ENCODE data around the gene KLF4.
A peak's percentile ranks its signal among the peaks of the same experiment; 100 is the strongest.
"Not testable (repeated sequence)": the region's sequence is repeated elsewhere in the genome, so short reads cannot be mapped to it uniquely, and the experiment has no call there.

KLF4 gene

DNA sequence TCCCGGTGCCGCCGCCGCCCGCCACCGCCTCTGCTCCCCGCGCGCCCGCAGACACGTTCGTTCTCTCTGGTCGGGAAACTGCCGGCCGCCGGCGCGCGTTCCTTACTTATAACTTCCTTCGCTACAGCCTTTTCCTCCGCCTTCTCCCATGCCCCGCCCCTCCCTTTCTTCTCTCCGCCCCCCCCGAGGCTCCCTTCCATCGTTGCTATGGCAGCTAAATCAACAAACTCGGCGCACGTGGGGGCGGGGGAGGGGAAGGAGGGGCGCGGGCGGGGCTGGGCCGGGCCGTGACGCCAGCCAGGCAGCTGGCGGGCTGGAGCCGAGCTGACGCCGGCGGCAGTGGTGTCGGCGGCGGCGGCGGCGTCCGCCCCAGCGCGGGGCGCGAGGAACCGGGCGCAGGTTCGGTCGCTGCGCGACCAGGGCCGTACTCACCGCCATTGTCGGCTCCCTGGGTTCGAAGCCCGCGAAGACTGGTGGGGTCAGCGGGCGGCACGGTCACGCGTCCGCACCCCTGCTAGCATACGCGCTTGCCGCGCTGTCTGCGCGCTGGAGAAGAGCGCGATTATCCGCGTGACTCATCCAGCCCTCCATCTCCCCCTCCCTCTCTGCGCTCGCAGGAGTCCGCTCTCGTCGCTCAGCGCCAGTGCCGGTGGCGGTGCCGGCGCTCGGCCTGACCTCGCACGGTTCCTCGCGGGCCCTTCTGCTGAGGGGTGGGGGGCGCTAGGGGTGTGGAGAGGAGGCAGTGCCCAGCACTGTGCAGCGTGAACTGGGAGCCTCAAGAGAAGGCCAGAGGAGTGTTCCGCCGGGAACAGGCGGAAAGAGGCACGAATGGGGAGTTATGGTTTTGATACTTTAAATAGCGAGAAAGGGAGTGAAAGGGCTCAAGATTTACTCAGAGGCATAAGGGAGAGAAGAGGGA is at the start of gene KLF4:
KLF4 (minus strand) TSS at position 83 of the 919 bp plus-strand sequence. CDS start 597 bp downstream, outside the sequence.
- peak; percentile 58 for DNase-seq

DNA sequence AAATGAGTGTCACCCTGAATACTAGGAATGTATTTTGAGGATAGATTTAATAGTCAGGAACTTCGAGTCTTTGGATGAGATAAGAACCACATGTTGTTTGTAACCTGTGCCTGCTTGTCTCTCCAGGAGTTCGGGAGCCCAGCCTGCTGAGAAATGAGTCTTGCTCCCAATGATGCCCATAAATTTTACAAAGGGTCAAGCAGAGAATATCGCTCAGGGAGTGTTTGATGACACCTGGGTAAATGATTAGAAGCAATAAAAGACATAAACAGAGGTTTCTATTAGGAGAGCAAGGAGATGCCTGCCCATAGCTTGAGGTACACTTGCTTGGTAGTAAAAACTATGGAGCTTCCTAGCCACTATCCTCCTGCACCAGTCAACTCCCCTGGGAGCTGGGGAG is 46.9 kb upstream of the KLF4 start:
- no peak for DNase-seq

DNA sequence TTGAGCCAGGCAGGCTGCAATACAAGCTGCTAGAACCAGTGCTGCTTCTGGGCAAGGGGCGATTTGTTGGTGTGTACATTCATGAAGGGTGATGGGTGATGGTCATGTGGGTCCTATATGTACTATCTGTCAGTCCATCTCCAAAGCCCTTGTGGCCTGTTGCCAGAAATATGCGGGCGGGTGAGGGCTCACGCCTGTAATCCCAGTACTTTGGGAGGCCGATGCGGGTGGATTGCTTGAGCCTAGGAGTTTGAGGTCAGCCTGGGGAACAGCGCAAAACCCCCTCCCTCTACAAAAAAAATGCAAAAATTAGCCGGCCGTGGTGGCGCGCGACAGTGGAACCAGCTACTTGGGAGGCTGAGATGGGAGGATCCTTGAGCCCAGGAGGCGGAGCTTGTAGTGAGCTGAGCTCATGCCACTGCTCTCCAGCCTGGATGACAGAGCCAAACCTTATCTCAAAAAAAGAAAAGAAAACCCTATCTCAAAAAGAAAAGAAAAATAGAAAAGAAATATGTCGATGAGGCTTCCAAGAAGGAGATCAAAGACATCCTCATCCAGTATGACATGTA is 45.0 kb upstream of the KLF4 start:
- no peak for DNase-seq

DNA sequence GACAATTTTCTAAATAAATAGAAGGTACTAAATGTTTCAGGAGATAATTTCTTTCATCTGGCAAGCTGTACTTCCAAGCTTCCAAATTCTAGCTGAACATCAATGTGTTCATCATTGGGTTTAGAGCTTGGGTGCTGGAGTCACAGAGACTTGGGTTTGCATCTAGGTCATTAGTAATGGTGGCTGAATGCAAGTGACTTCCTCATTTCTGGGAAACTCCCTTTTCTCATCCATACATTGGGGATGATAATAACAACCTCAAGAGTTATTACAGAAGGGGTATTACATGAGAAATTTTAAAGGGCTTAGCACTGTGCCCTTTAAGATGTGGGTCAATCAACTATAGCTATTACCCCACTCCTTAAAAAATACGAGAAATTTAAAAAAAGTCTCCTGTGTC is 41.1 kb upstream of the KLF4 start:
- no peak for DNase-seq

DNA sequence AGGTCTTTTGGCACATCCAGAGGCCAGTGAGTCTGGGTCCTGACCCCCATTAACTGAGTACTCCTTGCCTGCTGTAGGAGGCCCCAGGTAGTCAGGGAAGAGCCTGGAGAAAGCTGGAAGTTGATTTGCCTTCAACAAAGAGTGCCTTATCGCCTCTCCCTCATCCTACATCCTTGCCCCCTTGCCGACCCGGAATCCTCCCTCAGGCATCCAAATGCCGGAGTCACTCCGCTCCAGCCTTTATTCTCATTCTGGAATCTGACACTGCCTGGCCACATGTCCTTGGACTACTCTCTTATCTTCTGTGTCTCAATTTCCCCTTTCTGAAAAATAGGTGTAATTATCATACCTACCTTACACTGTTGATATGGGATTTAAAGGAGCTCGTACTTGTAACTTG is 39.1 kb upstream of the KLF4 start:
- no peak for DNase-seq

DNA sequence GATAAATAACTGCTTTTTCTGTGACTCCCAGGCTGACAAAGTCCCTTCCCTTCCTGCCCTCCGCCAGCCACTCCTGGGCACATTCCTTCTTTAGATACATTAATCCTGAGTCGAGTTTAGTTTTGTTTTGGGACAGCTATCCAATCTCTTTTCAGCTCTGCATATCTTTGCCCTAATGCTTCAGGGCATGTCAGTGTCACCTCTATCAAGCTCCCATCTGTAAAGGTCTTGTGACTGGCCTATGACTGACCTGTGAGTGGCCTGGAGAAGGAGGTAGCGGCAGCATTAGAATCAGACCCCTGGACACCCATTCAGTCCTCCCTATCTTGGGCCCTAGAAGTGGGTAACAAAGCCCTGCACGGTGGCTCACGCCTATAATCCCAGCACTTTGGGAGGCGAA is 34.0 kb upstream of the KLF4 start:
- no peak for DNase-seq

DNA sequence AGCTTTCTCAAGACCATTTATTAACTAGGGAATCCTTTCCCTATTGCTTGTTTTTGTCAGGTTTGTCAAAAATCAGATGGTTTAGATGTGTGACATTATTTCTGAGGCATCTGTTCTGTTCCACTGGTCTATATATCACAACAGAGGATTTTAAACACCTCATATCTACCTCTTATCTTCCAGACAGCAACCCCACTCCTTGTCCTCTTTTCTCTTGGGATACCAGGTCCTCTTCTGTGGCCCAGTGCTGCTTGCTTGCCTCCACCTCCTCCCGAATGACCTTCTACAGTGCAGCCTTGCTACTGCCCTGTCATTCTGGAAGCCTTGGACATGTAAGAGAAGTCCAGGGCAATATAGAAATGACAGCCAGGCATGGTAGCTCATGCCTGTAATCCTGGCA is 30.6 kb upstream of the KLF4 start:
- no peak for DNase-seq

DNA sequence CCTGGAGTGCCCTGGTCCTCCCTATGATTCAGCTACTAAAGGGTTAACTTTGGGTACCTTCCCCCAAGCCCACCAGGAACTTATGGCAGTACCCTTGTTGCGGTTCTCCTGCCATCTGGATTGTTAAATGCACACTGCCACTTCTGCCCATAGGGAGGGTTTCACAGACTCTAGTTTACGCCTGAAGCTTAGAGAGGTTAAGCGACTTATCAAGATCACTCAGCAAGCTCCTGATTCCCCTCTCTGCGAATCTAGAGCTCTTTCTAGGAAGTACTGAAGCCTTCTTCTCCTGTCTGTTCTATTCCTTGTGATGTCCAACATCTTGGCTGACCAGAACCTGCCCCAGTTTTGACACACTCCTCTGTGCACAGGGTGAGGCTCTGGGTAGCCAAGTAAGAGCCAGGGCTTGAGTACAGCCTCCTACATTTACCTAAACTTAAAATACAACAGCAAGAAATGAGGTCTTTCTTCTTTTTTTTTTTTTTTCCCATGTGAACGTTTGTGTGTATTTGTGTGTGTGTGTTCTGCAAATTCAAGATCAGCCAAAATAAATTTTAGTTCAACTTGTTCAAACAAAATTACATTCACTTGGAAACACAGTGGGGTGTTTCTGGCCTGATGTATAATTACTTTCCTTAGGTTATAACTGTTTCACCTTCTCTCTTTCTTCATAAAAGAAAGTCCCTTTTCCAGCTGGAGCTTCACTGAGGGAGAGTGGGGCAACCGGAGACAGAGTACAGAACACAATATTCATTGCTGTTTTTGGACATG is 28.7 kb upstream of the KLF4 start:
- DNase-seq: no peak

DNA sequence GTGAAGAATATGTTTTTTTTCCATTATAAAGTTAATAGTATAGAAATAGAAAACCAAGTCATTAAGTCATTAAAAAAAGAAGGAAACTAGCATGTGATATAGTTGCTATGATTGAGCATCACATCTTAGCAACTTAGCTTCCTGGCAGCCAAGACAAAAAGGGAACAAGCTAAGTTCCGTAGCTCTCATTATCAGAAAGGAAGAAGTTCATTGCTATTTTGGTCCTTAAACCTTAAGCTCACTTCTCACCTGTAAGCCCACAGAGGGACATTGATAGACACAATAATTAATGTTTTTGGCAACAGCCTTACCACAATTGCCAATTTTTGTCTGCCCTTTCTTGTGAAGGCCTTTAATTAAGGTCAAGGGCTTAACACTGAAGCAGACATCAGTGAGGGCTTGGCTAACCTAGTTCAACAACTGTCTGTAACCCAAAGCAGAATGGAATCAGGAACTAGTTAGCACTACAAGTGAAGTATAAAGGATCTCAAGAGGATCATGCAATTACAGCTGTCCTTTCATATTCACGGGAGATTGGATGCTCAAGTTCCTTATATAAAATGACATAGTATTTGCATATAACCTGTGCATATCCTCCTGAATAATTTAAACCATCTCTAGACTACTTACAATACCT is 24.0 kb upstream of the KLF4 start:
- DNase-seq: no peak

DNA sequence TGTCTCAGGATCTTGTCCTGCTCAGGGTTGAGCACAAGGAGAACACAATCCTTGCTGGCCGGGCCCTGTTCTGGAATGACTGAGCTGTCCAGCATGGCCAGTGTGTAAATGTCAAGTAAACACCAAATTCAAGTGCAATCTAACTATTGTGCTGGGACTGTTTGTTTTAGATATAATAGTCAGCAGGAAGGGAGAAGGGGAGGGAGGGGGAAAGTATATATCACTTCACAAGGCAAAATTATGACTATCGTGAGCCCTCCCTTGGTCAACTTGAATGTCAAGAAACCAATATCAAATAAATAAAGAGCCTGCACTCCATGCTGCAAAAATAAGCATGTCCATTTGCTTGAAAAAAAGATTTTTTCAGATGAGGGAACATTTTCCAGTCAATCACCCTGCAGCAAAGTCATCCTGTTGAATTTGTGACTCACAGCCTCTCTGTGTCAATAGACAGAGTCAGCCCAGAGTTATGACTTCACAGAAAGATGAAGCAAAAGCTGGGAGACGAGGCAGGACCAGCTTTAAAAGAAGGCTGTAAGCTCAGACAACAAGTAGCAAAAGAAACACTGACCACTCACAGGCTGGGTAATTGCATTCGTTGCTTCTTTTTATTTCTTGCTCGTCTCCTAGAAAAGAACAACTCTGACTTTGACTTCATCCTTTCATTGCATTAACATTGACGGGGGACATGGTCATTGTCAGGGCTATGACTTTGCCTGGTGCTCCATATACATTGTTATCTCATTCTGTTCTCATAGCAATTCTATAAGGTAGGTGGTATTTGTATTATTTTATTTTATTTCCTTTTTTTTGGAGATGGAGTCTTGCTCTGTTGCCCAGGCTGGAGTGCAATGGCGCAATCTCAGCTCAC is 15.3 kb upstream of the KLF4 start:
- DNase-seq: no peak

DNA sequence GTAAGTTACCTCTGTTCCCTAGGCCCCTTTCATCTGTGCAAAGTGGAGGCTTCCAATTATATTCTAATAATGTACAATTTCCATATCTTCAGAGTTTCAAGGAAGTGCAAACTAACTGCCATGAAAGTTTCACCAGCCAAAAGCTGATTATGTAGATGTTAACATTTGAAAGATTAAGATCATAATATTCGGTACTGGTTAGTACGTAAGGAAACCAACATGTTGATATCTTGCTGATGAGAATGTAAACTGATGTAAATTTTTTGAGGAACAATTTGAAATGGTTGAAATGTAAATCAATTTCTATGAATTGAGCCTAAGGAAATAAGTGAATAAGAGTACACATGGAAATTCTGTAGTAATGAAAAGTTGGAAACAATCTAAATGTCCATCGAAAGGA is 12.9 kb upstream of the KLF4 start:
- no peak for DNase-seq

DNA sequence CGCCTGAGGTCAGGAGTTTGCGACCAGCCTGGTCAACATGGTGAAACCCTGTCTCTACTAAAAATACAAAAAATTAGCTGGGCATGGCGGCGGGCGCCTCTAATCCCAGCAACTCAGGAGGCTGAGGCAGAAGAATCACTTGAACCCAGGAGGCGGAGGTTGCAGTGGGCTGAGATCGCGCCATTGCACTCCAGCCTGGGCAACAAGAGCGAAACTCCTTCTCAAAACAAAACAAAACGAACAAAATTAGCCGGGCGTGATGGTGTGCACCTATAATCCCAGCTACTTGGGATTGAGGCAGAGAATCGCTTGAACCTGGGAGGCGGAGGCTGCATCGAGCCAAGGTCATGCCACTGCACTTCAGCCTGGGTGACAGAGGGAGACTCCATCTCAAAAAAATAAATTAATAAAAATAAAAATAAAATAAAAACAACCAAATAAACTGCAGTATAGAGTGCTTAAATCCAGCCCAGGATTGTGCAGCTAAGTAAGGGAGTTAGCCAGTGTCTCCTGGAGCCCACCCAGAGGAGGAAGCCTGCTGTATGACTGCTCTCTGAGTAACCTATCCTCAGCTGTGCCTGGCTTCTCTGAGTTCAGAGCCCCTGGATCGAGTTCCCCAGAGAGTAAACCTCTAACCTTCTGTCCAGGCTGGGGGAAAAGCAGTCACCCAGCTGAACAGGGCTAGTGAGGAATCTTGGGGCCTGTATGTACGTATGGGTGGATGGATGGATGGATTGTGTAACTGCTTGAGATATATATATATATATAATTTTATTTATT is 11.0 kb upstream of the KLF4 start:
- not testable (repeated sequence) for DNase-seq

DNA sequence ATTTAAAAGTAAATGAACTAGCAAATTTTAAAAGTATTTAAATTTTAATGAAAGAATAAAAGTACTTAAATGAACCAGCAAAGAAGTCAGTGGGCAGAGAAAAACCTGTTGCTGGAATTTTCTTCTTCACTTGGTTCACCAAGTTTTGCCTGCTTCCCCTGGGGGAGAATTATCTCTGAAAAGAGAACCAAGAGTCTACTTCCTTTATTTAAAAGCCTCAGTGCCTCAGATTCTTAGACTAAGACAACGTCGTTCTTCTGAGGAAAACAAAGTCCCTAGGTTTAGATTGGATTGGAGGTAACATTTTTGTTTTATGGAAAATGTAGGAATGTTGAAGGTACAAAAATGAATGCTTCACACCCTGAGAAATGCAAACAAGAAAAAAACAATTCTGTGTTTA is 7.4 kb upstream of the KLF4 start:
- no peak for DNase-seq

DNA sequence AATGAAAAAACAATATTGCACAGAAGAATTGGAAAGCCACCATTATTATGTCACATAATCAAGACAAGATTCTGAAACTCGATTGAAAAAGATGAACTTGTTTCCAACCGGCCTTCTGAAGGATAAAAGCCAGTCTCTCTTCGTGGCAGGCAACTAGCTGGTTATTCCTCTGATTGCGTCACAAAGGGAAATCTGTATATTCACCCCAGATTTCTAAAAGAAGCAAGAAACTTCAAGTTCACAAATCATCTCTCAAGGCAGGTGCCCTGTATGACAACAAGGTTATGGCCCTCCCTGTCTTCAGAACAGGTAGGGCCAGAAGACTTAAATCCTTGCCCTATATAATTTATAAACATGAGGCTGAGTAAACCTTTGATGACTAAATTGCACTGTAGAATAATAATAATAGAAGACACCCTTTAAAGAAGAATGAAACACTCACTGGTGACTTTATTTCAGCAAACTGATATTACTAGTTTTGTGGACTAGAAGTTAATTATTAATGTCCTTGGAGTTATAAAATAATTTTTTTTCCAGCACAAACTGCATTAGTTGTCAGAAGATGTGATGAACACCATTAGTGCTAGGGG is 2.9 kb upstream of the KLF4 start:
- DNase-seq: no peak

DNA sequence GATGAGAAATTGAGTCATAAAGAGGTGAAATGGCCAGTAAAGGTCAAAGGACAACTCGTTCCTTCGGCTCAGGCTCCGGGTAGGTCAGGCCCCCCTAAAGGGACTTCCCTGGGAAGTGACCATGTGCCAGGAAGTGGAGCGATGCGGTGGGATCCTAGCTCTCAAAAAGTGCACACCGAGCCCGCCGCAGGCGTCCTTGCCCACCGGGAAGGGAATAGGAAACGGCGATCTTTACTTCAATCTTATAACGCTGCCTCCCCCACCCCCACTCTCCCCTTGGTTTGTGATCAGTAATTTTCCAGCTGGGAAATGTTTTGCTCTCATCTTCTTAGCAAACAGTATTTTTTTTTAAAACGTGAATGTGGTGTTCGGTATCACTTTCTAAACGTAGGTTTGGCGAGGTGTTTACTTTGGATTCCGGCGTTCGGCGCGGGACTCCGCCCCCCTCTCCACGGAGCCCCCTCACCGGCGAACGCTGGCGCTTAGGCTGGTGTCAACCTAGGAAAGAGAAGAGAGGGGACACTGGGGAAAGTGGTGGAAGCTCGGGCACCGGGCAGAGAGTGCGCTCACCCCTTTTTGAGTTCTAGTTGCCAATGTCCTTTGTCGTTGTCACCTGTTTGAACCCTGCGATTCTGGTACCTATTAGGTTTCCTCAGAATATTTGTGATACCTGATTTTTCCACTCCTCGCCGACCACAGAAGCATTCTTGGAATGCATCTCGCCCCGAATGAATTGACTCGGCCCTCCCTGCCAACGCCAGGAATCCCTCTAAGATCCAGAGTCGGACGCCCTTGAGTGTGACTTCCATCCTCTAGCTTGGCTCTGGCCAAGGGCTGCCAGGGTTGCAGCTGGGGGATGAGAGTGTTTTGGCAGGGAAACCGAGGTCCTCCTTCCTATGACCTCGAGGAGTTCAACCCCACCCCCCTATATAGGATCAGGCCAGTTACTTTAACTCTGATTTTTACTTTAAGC is 1.8 kb upstream of the KLF4 start:
- DNase-seq: no peak

DNA sequence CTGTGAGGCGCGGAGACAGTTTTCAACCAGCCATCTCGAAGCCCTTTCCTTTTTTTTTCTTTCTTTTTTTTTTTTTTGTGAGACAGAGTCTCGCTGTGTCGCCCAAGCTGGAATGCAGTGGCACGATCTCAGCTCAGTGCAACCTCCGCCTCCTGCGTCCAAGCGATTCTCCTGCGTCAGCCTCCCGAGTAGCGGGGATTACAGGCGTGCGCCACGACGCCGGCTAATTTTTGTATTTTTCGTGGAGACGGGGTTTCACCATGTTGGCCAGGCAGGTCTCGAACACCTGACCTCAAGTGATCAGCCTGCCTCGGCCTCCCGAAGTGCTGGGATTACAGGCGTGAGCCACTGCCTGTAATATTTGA is 1.0 kb upstream of the KLF4 start:
- not testable (repeated sequence) for DNase-seq

DNA sequence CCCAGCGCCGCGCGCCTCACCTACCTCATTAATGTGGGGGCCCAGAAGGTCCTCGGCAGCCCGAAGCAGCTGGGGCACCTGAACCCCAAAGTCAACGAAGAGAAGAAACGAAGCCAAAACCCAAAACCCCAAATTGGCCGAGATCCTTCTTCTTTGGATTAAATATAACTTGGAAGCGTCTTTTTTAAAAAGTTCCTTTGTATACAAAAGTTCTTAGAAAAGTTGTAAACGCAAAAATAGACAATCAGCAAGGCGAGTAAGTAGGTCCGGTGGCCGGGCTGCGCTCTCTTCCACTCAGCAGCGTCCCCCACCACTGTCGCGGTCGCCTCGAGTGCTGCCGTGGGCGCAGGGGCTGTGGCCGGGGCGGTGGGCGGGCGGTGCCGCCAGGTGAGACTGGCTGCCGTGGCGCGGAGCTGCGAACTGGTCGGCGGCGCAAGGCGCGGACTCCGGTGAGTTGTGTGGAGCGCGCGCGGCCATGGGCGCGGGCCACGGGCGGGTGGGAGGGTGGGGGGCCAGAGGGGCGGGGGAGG is 360 bp downstream of the KLF4 start:
- no peak for DNase-seq

DNA sequence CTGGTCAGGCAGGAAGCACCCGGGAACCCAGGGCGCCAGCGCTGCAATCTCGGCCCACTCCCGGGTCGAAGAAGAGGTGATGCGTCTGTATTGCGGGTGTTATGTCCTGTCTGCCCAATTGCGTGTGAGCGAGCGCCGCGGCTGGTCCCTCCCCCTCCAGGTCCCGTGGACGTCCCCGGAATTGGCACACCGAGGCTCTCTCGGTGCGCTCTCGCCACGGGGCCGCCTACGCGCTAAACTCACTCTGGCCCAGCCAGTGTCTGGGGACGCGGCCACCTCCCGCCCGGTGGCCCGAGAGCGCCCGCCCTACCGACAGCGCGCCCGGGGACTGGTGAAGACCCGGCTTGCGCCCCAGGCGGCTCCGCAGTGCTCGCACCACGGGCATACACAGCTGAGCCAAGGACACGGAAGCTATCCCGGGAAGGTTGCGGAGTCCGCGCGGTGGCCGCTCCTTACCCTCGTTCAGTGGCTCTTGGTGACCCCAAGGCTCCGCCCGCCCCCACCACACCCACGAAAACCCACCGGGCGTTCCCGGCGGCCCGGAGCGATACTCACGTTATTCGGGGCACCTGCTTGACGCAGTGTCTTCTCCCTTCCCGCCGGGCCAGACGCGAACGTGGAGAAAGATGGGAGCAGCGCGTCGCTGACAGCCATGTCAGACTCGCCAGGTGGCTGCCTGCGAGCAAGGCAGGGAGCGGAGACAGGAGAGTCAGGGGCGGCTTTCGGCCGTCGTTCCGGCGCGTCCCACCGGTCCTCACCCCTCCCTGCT is 1.0 kb downstream of the KLF4 start:
- no peak for DNase-seq
